Right ventricle myocardium inferior (tissue), 1 donor: ENCODE measurements around the gene PRSS1. TPM values are rescaled to one million over a fixed set of nuclear protein-coding genes. Genes with fewer than 3 reads are reported as not detected.
"Not testable (repeated sequence)": the region's sequence is repeated elsewhere in the genome, so short reads cannot be mapped to it uniquely, and the experiment has no call there.

Experiments
- ATAC-seq: fragments of 200-7000 bp; cut with Tn5 transposase; one replicate; pipeline ENCODE4 v1.9.1; 2020; ENCODE audit warnings: mild to moderate bottlenecking, moderate library complexity
- DNase-seq: peaks from one replicate; pipeline ENCODE4 v3.0.0; 2021; ENCODE audit errors: missing footprints
- intact Hi-C: fragments of 100-400 bp; cut with DNase I; formaldehyde crosslinking; loops from one replicate; pipeline ENCODE4 v1.11.0; 2022
- long read RNA-seq: library from polyadenylated mRNA; unstranded; transcript quantifications from one replicate; pipeline ENCODE4 v2.0.0, GENCODE V29; 2021
- total RNA-seq: library from RNA; stranded (reverse); fragmentation: NEBNext Ultra II Directional; extraction: Animal tissue kit (Norgen Biotek cat#: 25700); gene quantifications from one replicate; pipeline ENCODE4 v1.2.1, GENCODE V29; 2021
- donor health status: DM: no; HTN: yes; CAD: no; lungs with severe emphysema.

The PRSS1 gene
- total RNA-seq = not detected
- long read RNA-seq = 0 reads

DNA sequence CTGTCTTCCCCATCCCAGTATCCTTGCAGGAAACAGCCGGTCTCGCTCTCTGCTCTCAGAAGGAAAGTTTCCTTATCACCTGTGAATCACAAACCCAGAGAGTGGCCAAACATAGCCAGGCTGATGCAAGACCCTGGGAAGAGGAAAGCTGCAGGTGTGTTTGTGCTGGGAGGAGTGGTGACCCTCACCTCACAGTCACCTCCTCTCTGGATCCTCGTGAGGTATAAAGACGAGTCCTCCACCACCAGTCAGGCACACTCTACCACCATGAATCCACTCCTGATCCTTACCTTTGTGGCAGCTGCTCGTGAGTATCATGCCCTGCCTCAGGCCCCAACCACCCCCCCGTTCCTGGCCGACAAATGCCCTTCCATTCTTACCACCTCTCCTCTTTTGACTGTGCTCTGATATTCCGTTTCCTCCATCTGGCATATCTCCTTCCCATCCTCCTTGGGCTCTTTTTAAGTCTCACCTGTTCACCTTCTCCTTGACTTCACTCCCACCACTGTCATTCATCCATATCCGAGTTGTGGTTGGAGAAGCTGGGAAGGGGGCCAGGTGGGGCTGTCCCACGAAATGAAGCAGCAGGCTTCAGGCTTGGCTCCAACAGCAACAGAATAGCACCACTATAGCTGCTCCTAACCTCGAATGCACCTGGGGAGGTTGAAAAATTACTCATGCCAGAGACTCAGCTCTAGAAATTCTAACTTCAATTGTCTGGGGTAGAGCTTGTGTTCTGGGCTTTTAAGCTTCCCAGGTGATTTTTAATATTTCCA lies at the start of gene PRSS1:
Gene PRSS1 (plus strand): TSS at position 255 of the 776 bp plus-strand sequence. CDS start 13 bp downstream, at position 268.
- no peak for ATAC-seq
- no peak for DNase-seq
- intact Hi-C loops = no loop called here

GRCh38 chr7:142700935-142701334 lies 48.3 kb upstream of the PRSS1 start:
- DNase-seq, ATAC-seq, intact Hi-C loops: not testable (repeated sequence)

- DNase-seq (no peak), ATAC-seq (no peak)
- intact Hi-C loops = no loop called here
Measured at GRCh38 chr7:142703655-142704305, 45.5 kb upstream of the PRSS1 start.

GRCh38 chr7:142708726-142709125 lies 40.5 kb upstream of the PRSS1 start:
- ATAC-seq, DNase-seq, intact Hi-C loops: not testable (repeated sequence)

GRCh38 chr7:142709921-142710320 lies 39.4 kb upstream of the PRSS1 start:
- DNase-seq = no peak
- no peak for ATAC-seq
- intact Hi-C loops = loop anchor here (5.0 kb wide), 1 partner anchor 78 kb away; no protein-coding TSS in a partner anchor

DNA sequence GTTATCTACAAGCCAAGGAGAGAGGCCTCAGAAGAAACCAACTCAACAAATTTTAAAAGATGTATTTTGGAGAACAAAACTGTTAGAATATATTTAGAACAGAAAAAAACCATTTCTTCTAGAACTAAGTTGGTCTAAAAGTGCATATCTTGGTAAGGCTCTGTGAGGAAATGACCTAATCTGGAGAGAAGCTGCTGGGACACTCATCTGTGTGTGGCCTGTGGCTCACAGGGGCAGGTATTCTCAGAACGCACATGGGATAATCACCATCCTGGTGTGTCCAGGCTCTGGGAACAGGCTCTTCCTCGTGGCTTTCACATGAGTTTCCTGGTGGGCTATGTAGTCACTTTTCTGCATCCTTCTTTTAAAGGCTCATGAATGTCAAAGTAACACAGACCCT lies 38.1 kb upstream of the PRSS1 start:
- intact Hi-C loops = loop anchor here (5.0 kb wide), 1 partner anchor 79 kb away; no protein-coding TSS in a partner anchor

DNA sequence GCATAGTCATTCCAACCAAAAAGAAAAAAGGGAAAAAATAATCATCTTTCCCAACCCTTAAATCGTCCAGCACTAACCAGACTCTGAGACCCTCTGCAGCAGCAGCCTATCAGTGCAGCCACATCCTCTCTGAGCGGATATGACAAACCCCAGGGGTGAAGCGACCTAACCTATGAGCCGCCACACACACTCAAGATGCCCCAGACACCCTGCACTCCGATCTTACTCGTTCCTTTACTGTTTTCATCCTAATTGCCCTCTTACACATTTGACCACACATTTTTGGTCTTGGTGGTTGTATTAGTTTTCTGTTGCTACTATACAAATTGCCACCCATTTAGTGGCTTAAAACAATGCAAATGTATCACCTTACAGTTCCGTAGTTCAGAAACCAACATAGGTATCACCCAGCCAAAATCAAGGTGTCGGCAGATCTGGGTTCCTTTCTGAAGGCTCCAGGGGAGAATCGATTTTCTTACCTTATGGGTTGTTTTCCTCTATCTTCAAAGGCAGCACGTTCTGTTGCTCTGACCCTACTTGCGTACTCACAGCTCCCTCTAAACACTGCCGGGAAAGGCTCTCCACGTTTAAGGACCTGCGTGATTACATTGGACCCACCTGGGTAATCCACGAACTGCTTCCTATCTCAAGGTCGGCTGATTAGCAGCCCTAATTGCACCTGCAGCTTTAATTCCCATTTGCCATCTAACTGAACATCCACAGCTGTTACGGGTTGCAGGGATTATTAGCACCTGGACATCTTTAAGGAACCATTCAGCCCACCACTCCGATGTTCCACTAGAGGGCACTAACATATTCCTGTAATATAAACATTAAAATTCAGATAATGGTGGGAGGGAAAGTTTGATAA lies 37.3 kb upstream of the PRSS1 start:
- ATAC-seq (no peak), DNase-seq (no peak)
- intact Hi-C loops = loop anchor here (5.0 kb wide), 1 partner anchor 80 kb away; no protein-coding TSS in a partner anchor

More for the DNA sequence above, 38.1 kb upstream of the PRSS1 start:
- ATAC-seq (no peak), DNase-seq (no peak)

DNA sequence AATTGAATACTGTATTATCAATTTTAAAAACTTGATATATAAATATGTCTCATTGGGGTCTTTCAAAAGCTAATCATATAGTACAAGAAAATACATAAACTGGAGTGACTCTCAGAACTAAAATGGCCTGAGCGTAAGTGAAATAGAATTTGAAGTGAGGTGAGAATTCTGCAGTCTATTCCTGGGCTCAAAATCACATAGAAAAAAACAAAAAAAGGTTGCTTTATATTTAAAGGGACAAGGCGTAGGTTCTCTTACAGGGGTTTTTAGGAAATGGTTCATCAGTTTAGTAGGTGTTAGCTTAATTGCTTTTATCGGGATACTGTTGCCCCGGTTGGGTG lies 36.7 kb upstream of the PRSS1 start:
- ATAC-seq = no peak
- intact Hi-C loops = loop anchor here (5.0 kb wide), 1 partner anchor 80 kb away; no protein-coding TSS in a partner anchor

DNA sequence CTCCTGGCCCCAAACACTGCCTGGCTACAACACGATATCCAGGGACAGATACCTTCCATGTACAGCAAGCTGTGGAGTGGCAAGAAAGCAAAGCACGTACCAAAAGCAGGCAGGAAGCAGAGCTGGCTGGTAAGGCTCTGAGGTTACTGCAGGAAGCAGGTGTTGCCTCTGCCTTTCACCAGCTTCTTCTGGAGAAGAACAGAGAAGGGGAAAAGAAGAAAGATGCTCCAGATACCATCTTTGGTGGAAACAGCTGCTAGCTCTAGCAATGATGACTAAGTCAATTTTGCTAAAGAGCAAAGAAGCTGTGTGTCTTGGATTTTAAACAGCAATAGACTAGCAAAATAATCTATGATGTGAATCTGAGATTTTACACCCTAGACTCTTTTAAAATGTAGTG lies 34.9 kb upstream of the PRSS1 start:
- ATAC-seq = no peak
- intact Hi-C loops = loop anchor here (5.0 kb wide), 1 partner anchor 82 kb away; no protein-coding TSS in a partner anchor
- no peak for DNase-seq

More for the DNA sequence above, 36.7 kb upstream of the PRSS1 start:
- no peak for DNase-seq

DNA sequence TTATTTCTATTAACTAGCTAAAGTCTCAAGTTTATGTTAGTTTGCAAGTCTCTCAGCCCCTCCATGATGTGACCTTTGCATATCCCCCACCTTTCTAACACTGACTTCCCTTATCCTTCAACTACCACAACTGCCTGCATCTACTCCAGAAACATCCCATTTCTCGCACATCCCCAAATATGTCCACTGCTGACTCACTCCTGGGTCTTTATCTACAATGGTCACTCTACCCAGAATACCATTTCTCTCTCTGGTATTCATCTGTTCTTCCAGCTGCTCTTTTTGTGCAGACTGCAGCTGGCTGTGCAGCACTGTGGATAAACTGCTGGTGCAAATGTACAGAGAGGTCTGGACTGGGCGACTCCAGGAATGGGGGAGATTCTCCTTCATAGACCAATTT lies 32.7 kb upstream of the PRSS1 start:
- DNase-seq (no peak), ATAC-seq (no peak)
- intact Hi-C loops = no loop called here

- intact Hi-C loops = no loop called here
- ATAC-seq (no peak), DNase-seq (no peak)
Measured at GRCh38 chr7:142717453-142717852, 31.8 kb upstream of the PRSS1 start.

DNA sequence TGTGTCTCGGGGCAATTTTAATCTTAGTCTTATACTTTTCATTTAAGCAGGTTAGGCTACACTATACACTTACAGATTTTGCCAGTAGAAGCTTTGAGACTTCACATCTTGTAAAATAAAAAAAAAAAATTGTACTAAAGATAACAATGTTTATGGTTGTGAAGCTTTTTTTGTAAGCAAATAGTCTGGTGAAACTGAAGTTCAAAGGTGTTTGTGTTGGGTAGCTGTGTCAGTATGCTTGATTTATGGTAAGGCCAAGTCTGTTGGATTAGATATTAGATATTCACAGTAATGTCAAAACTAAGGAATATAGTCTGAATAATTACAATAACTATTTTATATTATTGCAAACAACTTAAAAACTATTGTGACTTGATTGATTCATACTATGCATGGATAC lies 31.0 kb upstream of the PRSS1 start:
- ATAC-seq (no peak), DNase-seq (no peak)
- intact Hi-C loops = no loop called here

- ATAC-seq = no peak
Measured at GRCh38 chr7:142720172-142720773, 29.0 kb upstream of the PRSS1 start.

GRCh38 chr7:142720986-142721385 lies 28.3 kb upstream of the PRSS1 start:
- intact Hi-C loops = no loop called here
- no peak for ATAC-seq
- DNase-seq = no peak

More at GRCh38 chr7:142720172-142720773, 29.0 kb upstream of the PRSS1 start:
- intact Hi-C loops = no loop called here
- DNase-seq = no peak

DNA sequence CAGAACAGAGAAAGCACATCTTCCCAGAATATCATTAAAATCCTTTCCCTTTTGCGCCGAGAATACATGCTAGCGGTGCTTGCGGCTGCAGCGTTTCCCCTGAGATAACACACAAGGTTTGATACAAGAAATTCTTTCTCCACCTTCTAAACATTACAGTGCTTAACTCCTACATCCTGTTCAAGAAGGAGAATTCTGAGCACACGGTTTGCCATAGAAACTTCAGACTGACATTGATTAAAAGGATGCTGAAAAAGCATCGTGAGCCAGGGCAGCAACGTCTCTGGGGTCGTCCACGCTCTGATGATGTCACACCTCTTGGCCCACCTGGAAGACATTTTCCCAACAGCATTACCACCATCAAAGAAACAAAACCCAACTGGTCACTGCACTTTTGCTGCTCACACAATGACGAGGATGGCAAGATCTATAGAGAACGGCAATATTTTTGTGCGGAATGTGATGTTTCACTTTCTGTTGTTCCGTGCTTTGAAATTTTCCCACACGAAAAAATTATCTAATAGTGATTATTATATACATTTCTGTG lies 27.0 kb upstream of the PRSS1 start:
- DNase-seq (no peak), ATAC-seq (no peak)
- intact Hi-C loops = no loop called here

- intact Hi-C loops = no loop called here
- ATAC-seq = no peak
- no peak for DNase-seq
Measured at GRCh38 chr7:142733271-142733670, 16.0 kb upstream of the PRSS1 start.

- intact Hi-C loops = no loop called here
- ATAC-seq (no peak), DNase-seq (no peak)
Measured at GRCh38 chr7:142739923-142740492, 9.3 kb upstream of the PRSS1 start.

DNA sequence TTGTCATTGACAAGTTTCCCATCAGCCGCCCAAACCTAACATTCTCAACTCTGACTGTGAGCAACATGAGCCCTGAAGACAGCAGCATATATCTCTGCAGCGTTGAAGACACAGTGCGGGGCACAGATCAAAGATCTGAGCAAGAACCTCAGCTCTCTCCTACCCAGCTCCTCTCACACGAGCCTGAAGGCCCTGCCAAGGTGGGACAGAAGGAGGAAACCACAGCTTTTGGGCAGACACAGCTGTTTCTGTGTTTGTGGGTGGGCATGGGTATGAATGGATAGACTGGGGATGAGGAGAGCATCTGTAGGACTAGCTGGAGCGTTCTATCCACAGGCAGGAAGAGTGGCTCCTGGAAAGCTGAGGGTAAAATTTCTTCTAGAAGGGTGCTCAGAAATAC lies 8.5 kb upstream of the PRSS1 start:
- DNase-seq (no peak), ATAC-seq (no peak)
- intact Hi-C loops = no loop called here
